Stimulated activated CD8-positive, alpha-beta memory T cell treated with anti-CD3 and anti-CD28 coated beads, Interleukin-2, amount 100 ng/mL, for 48 hours (primary cell): ENCODE measurements around the gene RPL10.
"Not testable (repeated sequence)": the region's sequence is repeated elsewhere in the genome, so short reads cannot be mapped to it uniquely, and the experiment has no call there.

Experiments used
- DNase-seq, 2 donors: peaks; one replicate each; pipeline ENCODE4 v3.0.0-alpha.2; 2020; ENCODE audit warnings: low read depth in 2 of 2

The RPL10 gene

GRCh38 chrX:154378059-154378798 is 19.9 kb upstream of the RPL10 start:
- DNase-seq = peak in 1 of 2 donors; percentile 89

DNA sequence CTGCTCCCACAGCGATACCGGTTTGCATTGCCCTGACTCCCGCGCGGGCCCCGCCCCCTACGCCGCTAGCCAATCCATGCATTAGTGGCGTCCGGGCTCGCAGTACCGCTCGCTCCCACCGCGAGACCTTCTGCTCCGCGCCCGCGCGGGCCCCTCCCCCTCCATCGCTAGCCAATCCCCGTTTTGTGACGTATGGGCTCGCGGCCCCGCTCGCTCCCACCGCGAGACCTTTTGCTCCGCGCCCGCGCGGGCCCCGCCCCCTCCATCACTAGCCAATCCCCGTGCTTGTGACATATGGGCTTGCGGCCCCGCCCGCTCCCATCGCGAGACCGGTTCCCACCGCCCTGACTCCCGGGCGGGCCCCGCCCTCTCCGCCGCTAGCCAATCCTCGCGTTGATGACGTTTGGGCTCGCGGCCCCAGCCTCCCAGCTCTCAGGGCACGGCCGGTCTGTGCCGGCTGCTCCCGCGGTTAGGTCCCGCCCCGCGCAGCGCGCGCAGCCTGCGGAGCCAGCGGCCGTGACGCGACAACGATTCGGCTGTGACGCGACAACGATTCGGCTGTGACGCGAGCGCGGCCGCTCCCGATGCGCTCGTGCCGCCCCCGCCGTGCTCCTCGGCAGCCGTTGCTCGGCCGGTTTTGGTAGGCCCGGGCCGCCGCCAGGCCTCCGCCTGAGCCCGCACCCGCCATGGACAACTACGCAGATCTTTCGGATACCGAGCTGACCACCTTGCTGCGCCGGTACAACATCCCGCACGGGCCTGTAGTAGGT is 19.2 kb upstream of the RPL10 start, which contains the start of gene EMD:
Gene EMD, plus strand, starts transcription at position 497 of the 770 bp plus-strand sequence. Its CDS starts 190 bp downstream, at position 687.
- peak; percentile 87 to 91 for DNase-seq

DNA sequence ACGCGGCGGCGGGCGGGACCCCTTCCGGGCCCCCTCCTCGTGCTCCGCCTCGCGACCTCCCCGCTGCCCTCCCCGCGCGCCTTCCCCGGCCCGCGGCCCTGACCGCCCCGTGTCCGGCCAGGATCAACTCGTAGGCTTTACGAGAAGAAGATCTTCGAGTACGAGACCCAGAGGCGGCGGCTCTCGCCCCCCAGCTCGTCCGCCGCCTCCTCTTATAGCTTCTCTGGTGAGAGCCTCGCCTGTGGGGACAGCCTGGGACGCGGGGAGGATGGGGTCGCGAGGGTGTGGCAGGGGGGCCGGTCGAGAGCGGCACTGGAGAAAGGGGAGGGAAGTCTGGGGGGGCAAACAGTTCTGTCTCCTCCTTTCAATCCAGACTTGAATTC is 18.6 kb upstream of the RPL10 start:
- no peak for DNase-seq

DNA sequence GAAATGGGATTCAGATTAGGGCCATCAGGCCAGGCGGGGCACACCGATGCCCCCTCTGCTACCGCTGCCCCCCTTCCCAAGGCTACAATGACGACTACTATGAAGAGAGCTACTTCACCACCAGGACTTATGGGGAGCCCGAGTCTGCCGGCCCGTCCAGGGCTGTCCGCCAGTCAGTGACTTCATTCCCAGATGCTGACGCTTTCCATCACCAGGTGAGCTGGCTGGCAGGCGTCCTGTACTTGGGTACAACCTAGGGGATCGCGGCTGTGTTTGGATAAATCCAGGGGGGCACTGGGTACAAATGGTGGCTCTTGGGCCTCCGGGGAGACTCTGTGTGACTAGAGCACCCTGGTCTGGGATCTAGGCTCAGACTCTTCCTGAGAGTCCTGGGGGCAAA is 18.0 kb upstream of the RPL10 start:
- DNase-seq = no peak

- DNase-seq = no peak
Observed at GRCh38 chrX:154380787-154381186, 17.4 kb upstream of the RPL10 start.

GRCh38 chrX:154381271-154381670 is 16.9 kb upstream of the RPL10 start:
- DNase-seq = no peak

GRCh38 chrX:154382483-154383069 is 15.6 kb upstream of the RPL10 start:
- no peak for DNase-seq

DNA sequence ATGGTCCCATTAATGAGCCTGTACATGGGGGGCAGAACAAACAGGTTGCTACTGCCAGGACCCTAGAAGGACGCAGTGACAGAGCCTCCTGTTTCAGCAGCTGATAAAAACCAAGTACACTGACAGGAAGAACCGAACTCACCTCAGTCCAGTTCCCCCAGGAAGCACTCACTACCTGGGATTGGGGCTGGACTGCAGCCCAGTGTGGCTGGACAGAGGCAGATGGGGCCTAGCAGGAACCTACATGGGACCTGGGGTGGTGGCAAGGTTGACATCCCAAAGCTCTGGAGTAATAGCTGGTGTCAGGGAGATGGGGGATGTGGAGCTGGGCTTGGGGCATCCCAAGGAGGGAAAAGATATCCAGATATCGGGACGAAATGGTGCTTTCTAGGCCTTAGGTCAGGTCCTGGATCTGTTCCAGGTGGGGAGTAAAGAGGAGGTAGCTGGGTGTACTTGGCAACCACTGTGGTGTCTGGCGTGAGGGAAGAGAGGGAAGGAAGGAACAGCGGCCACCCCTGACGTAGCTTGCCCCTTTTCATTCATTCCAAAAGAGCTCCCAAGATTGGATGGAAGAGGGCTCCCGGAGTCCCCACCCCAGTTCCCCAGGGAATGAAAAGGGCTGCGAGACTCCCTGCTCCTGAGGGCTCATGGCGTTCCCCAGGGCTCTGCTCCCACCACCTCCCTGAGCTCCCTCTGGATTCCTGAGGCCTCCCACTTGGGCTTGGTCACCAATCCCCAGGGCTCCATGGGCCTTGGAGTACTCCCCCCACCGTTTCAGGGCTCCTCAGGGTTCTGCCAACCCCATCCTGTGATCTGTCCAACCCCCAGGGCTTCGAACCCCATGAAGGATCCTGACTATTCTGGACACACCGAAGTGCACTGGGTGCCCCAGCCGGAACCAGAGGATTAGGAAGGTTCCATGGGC is 14.6 kb upstream of the RPL10 start:
- no peak for DNase-seq

- DNase-seq = no peak
Observed at GRCh38 chrX:154384284-154384892, 13.8 kb upstream of the RPL10 start.

- not testable (repeated sequence) for DNase-seq
Observed at GRCh38 chrX:154388094-154388493, 10.1 kb upstream of the RPL10 start.

GRCh38 chrX:154388649-154389048 is 9.5 kb upstream of the RPL10 start:
- DNase-seq = not testable (repeated sequence)

DNA sequence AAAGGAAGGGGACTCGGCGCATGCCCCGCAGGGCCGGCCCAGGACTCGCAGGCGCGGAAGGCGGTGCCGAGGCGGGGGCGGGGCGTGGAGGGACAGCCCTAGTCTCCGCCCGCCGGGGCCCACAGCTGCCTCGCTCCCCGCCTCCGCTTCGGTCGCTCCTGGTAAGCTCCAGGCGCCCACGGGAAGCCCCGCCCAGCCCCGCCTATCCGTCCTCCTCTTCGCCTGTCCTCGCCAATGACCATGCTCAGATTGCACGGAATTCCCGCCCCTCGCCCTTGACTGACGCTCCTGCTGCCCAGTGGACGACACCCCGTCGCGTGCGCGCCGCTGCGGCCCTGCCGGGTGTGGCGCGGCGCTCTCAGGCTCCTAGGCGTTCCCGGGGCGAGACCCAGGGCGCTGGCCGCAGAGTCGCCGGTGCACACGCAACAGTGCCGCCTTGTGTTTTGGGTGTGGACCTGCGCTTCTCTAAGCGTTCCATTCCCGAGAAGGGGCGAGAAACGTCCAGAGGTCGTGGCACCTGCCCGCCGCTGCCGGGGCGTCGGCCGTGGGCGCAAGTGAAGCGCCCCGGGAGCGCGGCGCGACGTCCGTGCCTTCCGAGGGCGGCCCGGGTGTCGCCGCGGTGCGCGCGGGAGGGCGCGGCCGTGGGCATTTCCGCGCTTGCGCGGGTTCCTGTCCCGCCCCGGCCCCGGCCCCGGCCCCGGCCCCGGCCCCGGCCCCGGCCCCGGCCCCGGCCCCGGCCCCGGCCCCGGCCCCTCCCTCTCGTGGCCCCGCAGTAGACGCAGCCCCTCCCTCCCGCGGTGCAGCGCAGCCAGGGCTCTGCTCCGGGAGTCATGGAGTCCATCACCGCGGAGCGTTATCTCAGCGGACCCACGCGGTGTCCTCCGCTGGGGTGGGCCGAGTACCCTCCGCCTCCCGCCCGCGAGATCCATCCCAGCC is 8.1 kb upstream of the RPL10 start:
- not testable (repeated sequence) for DNase-seq

GRCh38 chrX:154396363-154396762 is 1.8 kb upstream of the RPL10 start:
- not testable (repeated sequence) for DNase-seq

DNA sequence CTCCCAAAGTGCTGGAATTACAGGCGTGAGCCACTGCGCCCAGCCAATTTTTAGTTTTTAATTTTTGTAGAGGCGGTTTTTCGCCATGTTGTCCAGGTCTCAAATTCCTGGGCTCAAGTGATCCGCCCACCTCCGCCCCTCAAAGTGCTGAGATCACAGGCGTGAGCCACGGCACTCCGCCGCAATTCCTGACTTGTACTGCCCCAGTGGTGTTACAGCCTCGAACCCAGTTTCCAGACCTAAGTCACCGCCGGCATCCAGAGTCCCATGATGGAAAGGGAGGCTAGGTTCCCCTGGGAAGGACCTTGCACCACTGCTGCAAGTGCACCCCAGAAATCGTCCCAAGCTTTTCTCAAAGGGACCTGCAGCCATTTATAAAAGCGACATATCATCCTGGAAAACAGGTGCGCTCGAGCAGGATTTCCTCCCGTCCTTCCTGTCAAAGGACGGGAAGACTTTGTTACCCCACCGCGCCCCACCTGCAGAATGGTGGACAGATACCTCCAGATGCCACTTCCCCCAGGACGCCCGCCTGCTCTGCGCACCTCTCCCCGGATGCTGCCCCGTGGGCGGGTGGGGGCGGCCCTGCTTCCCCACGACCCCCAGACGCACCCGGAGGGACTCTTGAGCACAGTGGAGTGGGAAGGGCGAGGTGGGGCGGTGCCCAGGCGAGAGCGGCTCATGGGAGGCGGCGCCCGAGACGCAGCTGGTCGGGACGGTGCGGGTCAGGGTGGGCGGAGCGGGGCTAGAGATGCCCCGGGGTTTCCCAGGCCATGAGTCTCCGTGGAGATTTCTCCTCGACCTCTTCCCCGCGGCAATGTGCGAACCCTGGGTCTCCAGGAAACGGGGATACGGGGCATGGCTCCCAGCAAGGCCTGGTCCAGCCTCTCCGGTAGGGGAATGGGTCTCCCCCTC is 947 bp upstream of the RPL10 start:
- peak; percentile 56 to 61 for DNase-seq

DNA sequence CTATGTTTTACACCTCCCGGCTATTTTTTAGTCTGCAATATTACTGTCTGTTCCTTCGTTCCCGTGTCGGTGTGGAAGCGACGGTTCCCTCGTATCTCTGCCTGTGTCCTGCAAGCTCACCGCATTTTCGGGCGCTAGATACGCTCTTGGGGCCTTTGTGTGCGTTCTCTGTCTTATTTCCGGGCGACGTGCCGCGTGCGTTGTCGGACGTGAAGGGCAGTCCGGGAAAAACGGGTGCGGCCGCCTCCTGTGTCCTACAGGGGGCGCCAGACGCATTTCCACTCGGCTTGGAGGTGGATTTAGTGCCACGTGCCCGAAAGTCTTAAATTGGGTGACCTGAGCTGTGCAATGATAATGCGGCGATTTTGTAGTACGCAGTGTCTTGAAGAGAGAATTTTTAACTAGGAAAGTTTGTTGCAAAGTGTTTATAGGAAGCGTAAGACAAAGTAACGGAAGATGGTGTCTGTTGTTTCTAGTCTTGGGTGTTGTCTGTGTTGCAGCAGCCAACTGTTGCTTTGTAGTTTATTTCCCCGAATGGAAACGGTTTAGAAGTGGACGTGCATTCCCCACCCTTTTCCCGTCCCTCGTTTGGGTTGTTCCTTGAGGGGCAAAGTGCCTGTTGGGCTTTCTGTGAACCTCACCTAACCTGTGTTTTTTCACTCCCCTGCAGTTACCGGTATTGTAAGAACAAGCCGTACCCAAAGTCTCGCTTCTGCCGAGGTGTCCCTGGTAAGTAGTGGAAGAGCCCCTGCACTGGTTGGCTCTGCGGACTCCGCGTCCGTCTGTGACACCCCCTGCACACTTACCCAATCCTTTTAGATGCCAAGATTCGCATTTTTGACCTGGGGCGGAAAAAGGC is 720 bp downstream of the RPL10 start:
- peak; percentile 60 to 61 for DNase-seq

- DNase-seq = no peak
Observed at GRCh38 chrX:154399527-154400368, 1.6 kb downstream of the RPL10 start.

- DNase-seq = not testable (repeated sequence)
Observed at GRCh38 chrX:154400369-154400817, 2.2 kb downstream of the RPL10 start.
